NCI-H146 treated with DMSO at 0.1 percent for 48 hours (cell line): ENCODE data around the gene TXLNA.

Source experiments
- DNase-seq: peaks from one replicate; lab custom pipeline; 2025; ENCODE audit not compliant: unreplicated experiment; lab: John Stamatoyannopoulos, UW

TXLNA gene

GRCh38 chr1:32182060-32182459 is 2.6 kb downstream of the TXLNA start:
- DNase-seq = no peak

GRCh38 chr1:32184650-32185049 is 5.2 kb downstream of the TXLNA start:
- no peak for DNase-seq

GRCh38 chr1:32186077-32186476 is 6.6 kb downstream of the TXLNA start:
- no peak for DNase-seq

GRCh38 chr1:32186491-32186890 is 7.0 kb downstream of the TXLNA start:
- DNase-seq = no peak

- no peak for DNase-seq
Observed at GRCh38 chr1:32187850-32188249, 8.4 kb downstream of the TXLNA start.

- no peak for DNase-seq
Observed at GRCh38 chr1:32192220-32192948, 12.9 kb downstream of the TXLNA start.

- no peak for DNase-seq
Observed at GRCh38 chr1:32194984-32195383, 15.5 kb downstream of the TXLNA start.

- DNase-seq = no peak
Observed at GRCh38 chr1:32195531-32195930, 16.1 kb downstream of the TXLNA start.

- DNase-seq = no peak
Observed at GRCh38 chr1:32195972-32196823, 16.7 kb downstream of the TXLNA start.

GRCh38 chr1:32197074-32197473 is 17.6 kb downstream of the TXLNA start:
- DNase-seq = no peak

GRCh38 chr1:32197837-32198236 is 18.4 kb downstream of the TXLNA start:
- DNase-seq = no peak

GRCh38 chr1:32198237-32199042 is 19.0 kb downstream of the TXLNA start:
- DNase-seq = no peak

GRCh38 chr1:32199043-32199716 is 19.7 kb downstream of the TXLNA start:
- no peak for DNase-seq

- peak; percentile 1 for DNase-seq
Observed at GRCh38 chr1:32199717-32200072, 20.2 kb downstream of the TXLNA start.

- DNase-seq = peak; percentile 44
Observed at GRCh38 chr1:32200226-32201010, 20.9 kb downstream of the TXLNA start, which contains the start of gene CCDC28B. Gene CCDC28B (plus strand): TSS chr1:32200595. CDS start chr1:32201936, 1,341 bp downstream.

- DNase-seq = peak; percentile 5
Observed at GRCh38 chr1:32201011-32201855, 21.8 kb downstream of the TXLNA start.

GRCh38 chr1:32204943-32205361 is 25.5 kb downstream of the TXLNA start:
- DNase-seq = no peak

- peak; percentile 73 for DNase-seq
Observed at GRCh38 chr1:32205401-32206370, 26.2 kb downstream of the TXLNA start, which contains the start of gene IQCC. Gene IQCC (plus strand): TSS chr1:32205671. CDS start chr1:32205682, 11 bp downstream.
